HL-60 (cell line): Measurements from ENCODE around the gene KLHL28.
A peak's percentile ranks its signal among the peaks of the same experiment; 100 is the strongest.

Source experiments
- DNase-seq, 2 experiments: peaks; one replicate each; pipeline ENCODE4 v3.0.0-alpha.2; 2010 to 2020; ENCODE audit warnings: low read depth in 1 of 2, low spot score in 1 of 2
- H3K27ac ChIP-seq: fragments of 250-450 bp; sonication (Bioruptor Pico); replicated peaks from 2 replicates; pipeline ENCODE4 v1.5.1; 2020; ENCODE audit warnings: mild to moderate bottlenecking, moderate library complexity
- H3K27me3 ChIP-seq: fragments of 250-450 bp; sonication (Bioruptor Pico); 2 replicates; pipeline ENCODE4 v1.5.1; 2021; ENCODE audit warnings: mild to moderate bottlenecking, moderate library complexity; ENCODE audit not compliant: insufficient read depth, poor library complexity, severe bottlenecking
- H3K4me3 ChIP-seq: replicated peaks from 2 replicates; pipeline ENCODE4 v1.5.1; 2011; ENCODE audit warnings: mild to moderate bottlenecking, control low read depth, low read length; ENCODE audit not compliant: insufficient read depth
- CTCF ChIP-seq: IDR thresholded peaks from one replicate; pipeline ENCODE4 v1.5.1; 2011; ENCODE audit warnings: low read length, control low read depth, inconsistent platforms; ENCODE audit not compliant: insufficient read depth
- GABPA ChIP-seq: IDR thresholded peaks from 2 replicates; pipeline ENCODE4 v1.6.1; 2012; ENCODE audit warnings: low read depth
- POLR2AphosphoS5 ChIP-seq: IDR thresholded peaks from 2 replicates; pipeline ENCODE4 v1.6.1; 2012; ENCODE audit warnings: low read depth
- REST ChIP-seq: IDR thresholded peaks from 2 replicates; pipeline ENCODE4 v1.6.1; 2012; ENCODE audit warnings: low read depth; ENCODE audit not compliant: insufficient replicate concordance
- SPI1 ChIP-seq: IDR thresholded peaks from 2 replicates; pipeline ENCODE4 v1.6.1; 2012; ENCODE audit warnings: low read depth, mild to moderate bottlenecking, borderline replicate concordance

Gene KLHL28

GRCh38 chr14:44960146-44960545, 1.6 kb downstream of the KLHL28 start:
- no peak for DNase-seq
- Histone ChIP-seq H3K27me3 (no peaks in the 10 kb centered on the region), H3K27ac (peak overlapping the region; percentile 14; the same call in 1 of the 2 replicates), H3K4me3 (peak overlapping the region; percentile 94)
- TF ChIP-seq SPI1 (no peak), POLR2AphosphoS5 (no peak)

GRCh38 chr14:44959538-44959937, 2.2 kb downstream of the KLHL28 start:
- H3K27ac ChIP-seq, result no peak overlapping the region
- H3K27me3 ChIP-seq, result no peaks in the 10 kb centered on the region
- no peak overlapping the region; the same call in 1 of the 2 replicates for H3K4me3 ChIP-seq
- no peak for DNase-seq
- TF ChIP-seq REST (no peak), SPI1 (no peak), CTCF (no peak), POLR2AphosphoS5 (no peak), GABPA (no peak)

- no peak for DNase-seq
- Histone ChIP-seq H3K27me3 (no peaks in the 10 kb centered on the region), H3K27ac (no peak overlapping the region), H3K4me3 (no peak overlapping the region)
- no peak for TF ChIP-seq CTCF
- no peak for TF ChIP-seq POLR2AphosphoS5
- TF ChIP-seq SPI1, result no peak
- TF ChIP-seq REST, result no peak
Measured at GRCh38 chr14:44956866-44957265, 4.9 kb downstream of the KLHL28 start.

- no peak for TF ChIP-seq POLR2AphosphoS5
- no peak for TF ChIP-seq CTCF
- TF ChIP-seq REST, result no peak
- no peak for TF ChIP-seq GABPA
- TF ChIP-seq SPI1, result no peak
- Histone ChIP-seq H3K27ac (no peak overlapping the region), H3K4me3 (no peak overlapping the region), H3K27me3 (no peaks in the 10 kb centered on the region)
- no peak for DNase-seq
Measured at GRCh38 chr14:44955528-44955927, 6.2 kb downstream of the KLHL28 start.
